ENCODE results near the gene KLHL3.
"Not testable (repeated sequence)": the region's sequence is repeated elsewhere in the genome, so short reads cannot be mapped to it uniquely, and the experiment has no call there.

The KLHL3 gene

DNA sequence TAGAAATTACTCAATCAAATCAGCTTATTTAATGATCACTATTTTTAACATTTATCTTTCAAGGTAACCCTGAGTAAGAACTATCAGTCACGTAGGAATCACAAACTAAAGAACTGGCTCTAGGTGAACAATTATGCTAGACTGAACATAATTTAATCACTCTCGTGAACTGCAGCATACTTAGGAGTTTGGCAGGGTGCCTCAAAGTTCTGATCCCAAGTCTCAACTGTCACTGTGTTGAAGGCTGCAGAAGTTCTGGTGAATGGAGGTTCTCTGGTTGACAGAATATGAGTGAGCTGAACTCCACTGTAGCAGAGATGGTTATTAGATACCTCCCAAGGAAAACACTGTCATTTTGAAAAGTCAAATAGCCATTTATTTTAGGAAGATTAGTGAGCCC lies 89.1 kb downstream of the KLHL3 start (continued):
- TF ChIP-seq, protein P1, sequence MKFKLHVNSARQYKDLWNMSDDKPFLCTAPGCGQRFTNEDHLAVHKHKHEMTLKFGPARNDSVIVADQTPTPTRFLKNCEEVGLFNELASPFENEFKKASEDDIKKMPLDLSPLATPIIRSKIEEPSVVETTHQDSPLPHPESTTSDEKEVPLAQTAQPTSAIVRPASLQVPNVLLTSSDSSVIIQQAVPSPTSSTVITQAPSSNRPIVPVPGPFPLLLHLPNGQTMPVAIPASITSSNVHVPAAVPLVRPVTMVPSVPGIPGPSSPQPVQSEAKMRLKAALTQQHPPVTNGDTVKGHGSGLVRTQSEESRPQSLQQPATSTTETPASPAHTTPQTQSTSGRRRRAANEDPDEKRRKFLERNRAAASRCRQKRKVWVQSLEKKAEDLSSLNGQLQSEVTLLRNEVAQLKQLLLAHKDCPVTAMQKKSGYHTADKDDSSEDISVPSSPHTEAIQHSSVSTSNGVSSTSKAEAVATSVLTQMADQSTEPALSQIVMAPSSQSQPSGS (tag by site-specific recombination; IDR thresholded peaks at IDR 0.05; ENCODE audit: low read depth): no peak
- no peak for TF ChIP-seq ZBTB11 (tag by site-specific recombination; conservative IDR thresholded peaks at IDR 0.05; ENCODE audit: low read depth)
- TF ChIP-seq BCL11B (tag by site-specific recombination; IDR thresholded peaks at IDR 0.05; ENCODE audit: low read depth): no peak
- TF ChIP-seq ZNF518A (tag by site-specific recombination; conservative IDR thresholded peaks at IDR 0.05; ENCODE audit: low read depth): no peak
- no peak for TF ChIP-seq ZNF558 (tag by site-specific recombination; IDR thresholded peaks at IDR 0.05)
- TF ChIP-seq TRIM28 (IDR thresholded peaks at IDR 0.05; ENCODE audit: borderline replicate concordance, low read length): no peak

GRCh38 chr5:137643081-137643480 lies 92.8 kb downstream of the KLHL3 start:
- H3K4me3 ChIP-seq (ENCODE audit: low read depth, low read length); H3K4me1 ChIP-seq (ENCODE audit: control insufficient read depth, insufficient read depth, low read length); POLR2A ChIA-PET; H3K36me3 ChIP-seq (ENCODE audit: control insufficient read depth in 2 of 2, insufficient read depth in 1 of 2, low read length in 2 of 2); H3K27ac ChIP-seq (ENCODE audit: extremely low read depth, low read depth, low read length); H3K9me3 ChIP-seq (ENCODE audit: control insufficient read depth, insufficient read depth, low read depth, low read length): not testable (repeated sequence)
- CTCF ChIA-PET: interaction anchor here (0.7 to 1.4 kb wide), 5 partner anchors 8 to 323 kb away, joined by 3 to 8 read pairs (median 5); no protein-coding TSS in a partner anchor

DNA sequence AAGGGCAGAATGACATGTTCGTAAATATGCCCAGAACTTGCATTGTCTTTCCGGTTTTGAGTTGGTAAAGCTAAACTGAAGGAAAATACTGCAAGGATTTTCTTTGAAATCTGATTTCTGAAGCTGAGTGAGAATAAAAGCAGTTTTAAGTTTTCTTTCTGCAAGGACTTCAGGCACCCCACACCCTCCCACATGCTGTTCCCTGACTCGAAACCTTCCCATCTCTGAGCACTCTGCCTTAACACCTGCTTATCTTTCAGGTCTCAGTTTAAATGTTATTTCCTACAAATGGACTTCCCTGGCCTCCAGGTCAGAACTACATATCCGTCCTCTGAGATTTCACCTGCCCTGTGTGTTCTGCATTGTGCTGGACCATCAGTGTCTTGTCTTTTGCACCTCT lies 93.8 kb downstream of the KLHL3 start:
- H3K4me3 ChIP-seq (ENCODE audit: low read depth, low read length): no peak overlapping the region
- H3K27ac ChIP-seq (ENCODE audit: extremely low read depth, low read depth, low read length): no peak overlapping the region
- no peaks in the 10 kb centered on the region for H3K36me3 ChIP-seq (ENCODE audit: control insufficient read depth in 2 of 2, insufficient read depth in 1 of 2, low read length in 2 of 2)
- H3K9me3 ChIP-seq (ENCODE audit: control insufficient read depth, insufficient read depth, low read depth, low read length): no peaks in the 10 kb centered on the region
- ChIA-PET POLR2A (no interaction called here), CTCF (interaction anchor here (0.7 to 5.4 kb wide), 3 partner anchors 13 to 99 kb away, joined by 3 to 28 read pairs (median 8); no protein-coding TSS in a partner anchor)
- TF ChIP-seq ZNF48 (tag by site-specific recombination; IDR thresholded peaks at IDR 0.05): no peak
- TF ChIP-seq ZNF501 (tag by site-specific recombination; IDR thresholded peaks at IDR 0.05): no peak
- no peak for TF ChIP-seq ZNF121 (tag by site-specific recombination; IDR thresholded peaks at IDR 0.05)
- TF ChIP-seq HIC1 (tag by site-specific recombination; IDR thresholded peaks at IDR 0.05): no peak
- no peak for TF ChIP-seq SETDB1 (IDR thresholded peaks at IDR 0.05; ENCODE audit: insufficient read length, low read length)
- no peak for TF ChIP-seq ZBTB8A (tag by site-specific recombination; IDR thresholded peaks at IDR 0.05)
- TF ChIP-seq ZNF184 (tag by site-specific recombination; IDR thresholded peaks at IDR 0.05): no peak
- TF ChIP-seq ZNF624 (tag by site-specific recombination; IDR thresholded peaks at IDR 0.05): no peak
- no peak for TF ChIP-seq ZNF394 (tag by site-specific recombination; IDR thresholded peaks at IDR 0.05; ENCODE audit: borderline replicate concordance)
- H3K4me1 ChIP-seq (ENCODE audit: control insufficient read depth, insufficient read depth, low read length): no peaks in the 10 kb centered on the region
